HepG2 (cell line): Measurements from ENCODE around the gene CPNE1. TPM values are rescaled to one million over a fixed set of nuclear protein-coding genes. Genes with fewer than 3 reads are reported as not detected.

Experiments used
- BATF2 ChIP-seq: sonication (generic); formaldehyde crosslinking; IDR thresholded peaks from 2 replicates; pipeline ENCODE4 v1.8.0; 2022; ENCODE audit warnings: mild to moderate bottlenecking, missing genetic modification reagents, moderate library complexity
- CREM ChIP-seq, 2 experiments: sonication (generic) in 1 of 2; formaldehyde crosslinking in 1 of 2; IDR thresholded peaks; 2 replicates each; pipeline versions ENCODE4 v1.4.0 to v1.6.1; 2016 to 2020; ENCODE audit warnings: antibody characterized with exemption in 1 of 2, mild to moderate bottlenecking in 1 of 2, missing genetic modification reagents in 1 of 2
- DNMT3B ChIP-seq: conservative IDR thresholded peaks from 2 replicates; pipeline ENCODE4 v1.6.1; 2016; ENCODE audit warnings: missing biosample characterization, control low read depth
- HNRNPUL1 ChIP-seq: fragments of 200-400 bp; formaldehyde crosslinking; IDR thresholded peaks from 2 replicates; pipeline ENCODE4 v1.6.1; 2017; ENCODE audit warnings: low read depth, mild to moderate bottlenecking, low read length, moderate library complexity
- HOMEZ ChIP-seq: IDR thresholded peaks from 2 replicates; pipeline ENCODE4 v1.6.1; 2016; ENCODE audit warnings: low read depth
- NFE2L1 ChIP-seq: sonication (generic); formaldehyde crosslinking; IDR thresholded peaks from 2 replicates; pipeline ENCODE4 v1.4.0; 2020; ENCODE audit warnings: missing genetic modification reagents, mild to moderate bottlenecking, borderline replicate concordance
- NPAS2 ChIP-seq: sonication (generic); formaldehyde crosslinking; IDR thresholded peaks from 2 replicates; pipeline ENCODE4 v1.8.0; 2022; ENCODE audit warnings: mild to moderate bottlenecking, missing genetic modification reagents, borderline replicate concordance
- NR1H2 ChIP-seq: sonication (generic); formaldehyde crosslinking; IDR thresholded peaks from 2 replicates; pipeline ENCODE4 v1.8.1; 2022; ENCODE audit warnings: low read depth, missing genetic modification reagents, borderline replicate concordance
- PAWR ChIP-seq: sonication (generic); formaldehyde crosslinking; IDR thresholded peaks from 2 replicates; pipeline ENCODE4 v1.4.0; 2020; ENCODE audit warnings: missing genetic modification reagents, mild to moderate bottlenecking, borderline replicate concordance
- PPARG ChIP-seq: conservative IDR thresholded peaks from 2 replicates; pipeline ENCODE4 v1.6.1; 2016; ENCODE audit warnings: missing biosample characterization, missing genetic modification reagents
- RARG ChIP-seq: sonication (generic); formaldehyde crosslinking; IDR thresholded peaks from 2 replicates; pipeline ENCODE4 v1.4.0; 2020; ENCODE audit warnings: low read depth, mild to moderate bottlenecking, missing genetic modification reagents
- REXO4 ChIP-seq: sonication (generic); formaldehyde crosslinking; IDR thresholded peaks from 2 replicates; pipeline ENCODE4 v1.8.0; 2022; ENCODE audit warnings: missing genetic modification reagents, mild to moderate bottlenecking, borderline replicate concordance
- RFX5 ChIP-seq: IDR thresholded peaks from 2 replicates; pipeline ENCODE4 v1.6.1; 2011; ENCODE audit warnings: low read depth, low read length, improper control_type of control experiment
- TCF12 ChIP-seq, 2 experiments: fragments of 450-650 bp in 1 of 2; sonication (generic) in 1 of 2; formaldehyde crosslinking in 1 of 2; IDR thresholded peaks; 2 replicates each; pipeline versions ENCODE4 v1.6.1 to v1.8.0; 2017 to 2022; ENCODE audit warnings: antibody characterized with exemption in 1 of 2, mild to moderate bottlenecking in 1 of 2, missing genetic modification reagents in 1 of 2, moderate library complexity in 1 of 2
- ZBTB21 ChIP-seq: sonication (generic); formaldehyde crosslinking; IDR thresholded peaks from 2 replicates; pipeline ENCODE4 v1.4.0; 2020; ENCODE audit warnings: missing genetic modification reagents
- ZFP37 ChIP-seq: sonication (generic); formaldehyde crosslinking; IDR thresholded peaks from 2 replicates; pipeline ENCODE4 v1.4.0; 2020; ENCODE audit warnings: missing genetic modification reagents, borderline replicate concordance
- ZNF605 ChIP-seq: sonication (generic); formaldehyde crosslinking; IDR thresholded peaks from 2 replicates; pipeline ENCODE4 v1.8.0; 2022; ENCODE audit warnings: mild to moderate bottlenecking, missing genetic modification reagents
- ZNF749 ChIP-seq: sonication (generic); formaldehyde crosslinking; IDR thresholded peaks from 2 replicates; pipeline ENCODE4 v1.8.0; 2022; ENCODE audit warnings: mild to moderate bottlenecking, missing genetic modification reagents, moderate library complexity, borderline replicate concordance
- ZNF777 ChIP-seq: sonication (generic); formaldehyde crosslinking; IDR thresholded peaks from 2 replicates; pipeline ENCODE4 v1.4.0; 2020; ENCODE audit warnings: missing genetic modification reagents
- ZSCAN12 ChIP-seq: sonication (generic); formaldehyde crosslinking; IDR thresholded peaks from 2 replicates; pipeline ENCODE4 v1.9.0; 2021; ENCODE audit warnings: mild to moderate bottlenecking, missing genetic modification reagents
- ZXDC ChIP-seq: sonication (generic); formaldehyde crosslinking; IDR thresholded peaks from 2 replicates; pipeline ENCODE4 v1.5.0; 2020; ENCODE audit warnings: mild to moderate bottlenecking, missing genetic modification reagents
- polyA plus RNA-seq, 8 experiments: library from polyadenylated mRNA; depleted of rRNA in 3 of 8; stranded (reverse) in 7 of 8; unstranded in 1 of 8; fragments of >200 nt; fragmentation: Illumina TruSeq in 4 of 8; extraction: Trizol in 4 of 8; gene quantifications; 2 replicates each; pipeline versions ENCODE4 v1.2.1 to v1.2.3, GENCODE V29; 2011 to 2016; ENCODE audit warnings: low read depth in 4 of 8, missing spikeins in 1 of 8, mixed read lengths in 1 of 8; ENCODE audit not compliant: insufficient read depth in 1 of 8
- total RNA-seq, 5 experiments: library from RNA; depleted of rRNA; stranded (reverse); fragments of >200 nt; fragmentation: Illumina TruSeq; extraction: Trizol; gene quantifications; 2 replicates each; pipeline ENCODE4 v1.2.3, GENCODE V29; 2016; ENCODE audit warnings: low read depth in 1 of 5
- TF ChIP-seq, protein P1 (sequence below): sonication (generic); formaldehyde crosslinking; IDR thresholded peaks from 2 replicates; pipeline ENCODE4 v1.4.0; 2020; ENCODE audit warnings: missing genetic modification reagents
- TF ChIP-seq, protein P2 (sequence below): sonication (generic); formaldehyde crosslinking; IDR thresholded peaks from 2 replicates; pipeline ENCODE4 v1.4.0; 2020; ENCODE audit warnings: missing genetic modification reagents

CPNE1 gene
- total and polyA plus RNA-seq, 2 of the 13 experiments (the other 11 are each of a cell fraction or from before 2014, with no cell fraction given): 408 to 431 TPM

GRCh38 chr20:35618263-35619131 lies 46.2 kb downstream of the CPNE1 start (continued):
- TF ChIP-seq ZNF777 (CRISPR knock-in tag) (0 out of 2 replicates have a peak, but pooled peaks have one; percentile 10), BATF2 (0 out of 2 replicates have a peak, but pooled peaks have one; percentile 6), ZBTB21 (CRISPR knock-in tag) (no peak), ZSCAN12 (CRISPR knock-in tag) (no peak), ZNF749 (CRISPR knock-in tag) (no peak), TCF12 (IDR thresholded peaks at IDR 0.05) (no peak), TCF12 (CRISPR knock-in tag; IDR thresholded peaks at IDR 0.05) (no peak), HOMEZ (CRISPR knock-in tag) (no peak), CREM (IDR thresholded peaks at IDR 0.05) (no peak), CREM (CRISPR knock-in tag; IDR thresholded peaks at IDR 0.05) (no peak), RFX5 (no peak), ZFP37 (CRISPR knock-in tag) (no peak), NR1H2 (no peak), RARG (CRISPR knock-in tag) (no peak), REXO4 (no peak), ZXDC (CRISPR knock-in tag) (no peak), HNRNPUL1 (no peak), PAWR (CRISPR knock-in tag) (no peak; the same call in 1 of the 2 replicates), PPARG (0 out of 2 replicates have a peak, but pooled peaks have one; percentile 7), NFE2L1 (no peak), DNMT3B (CRISPR knock-in tag) (no peak), NPAS2 (no peak), ZNF605 (CRISPR knock-in tag) (no peak)
- TF ChIP-seq, protein P1, sequence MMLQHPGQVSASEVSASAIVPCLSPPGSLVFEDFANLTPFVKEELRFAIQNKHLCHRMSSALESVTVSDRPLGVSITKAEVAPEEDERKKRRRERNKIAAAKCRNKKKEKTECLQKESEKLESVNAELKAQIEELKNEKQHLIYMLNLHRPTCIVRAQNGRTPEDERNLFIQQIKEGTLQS (CRISPR knock-in tag): no peak
- TF ChIP-seq, protein P2, sequence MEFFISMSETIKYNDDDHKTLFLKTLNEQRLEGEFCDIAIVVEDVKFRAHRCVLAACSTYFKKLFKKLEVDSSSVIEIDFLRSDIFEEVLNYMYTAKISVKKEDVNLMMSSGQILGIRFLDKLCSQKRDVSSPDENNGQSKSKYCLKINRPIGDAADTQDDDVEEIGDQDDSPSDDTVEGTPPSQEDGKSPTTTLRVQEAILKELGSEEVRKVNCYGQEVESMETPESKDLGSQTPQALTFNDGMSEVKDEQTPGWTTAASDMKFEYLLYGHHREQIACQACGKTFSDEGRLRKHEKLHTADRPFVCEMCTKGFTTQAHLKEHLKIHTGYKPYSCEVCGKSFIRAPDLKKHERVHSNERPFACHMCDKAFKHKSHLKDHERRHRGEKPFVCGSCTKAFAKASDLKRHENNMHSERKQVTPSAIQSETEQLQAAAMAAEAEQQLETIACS (CRISPR knock-in tag): no peak
